Sigmoid colon (tissue), 4 donors: ENCODE data around the gene NEUROG1.

Source experiments
- EP300 ChIP-seq, 4 donors: sonication (generic); formaldehyde crosslinking; IDR thresholded peaks; one replicate each; pipeline ENCODE4 v1.6.1; 2017; ENCODE audit warnings: antibody characterized with exemption in 4 of 4
- POLR2A ChIP-seq, 2 donors: fragments of 450-650 bp; IDR thresholded peaks; one replicate each; pipeline ENCODE4 v1.6.1; 2016; ENCODE audit warnings: antibody characterized with exemption in 2 of 2, mild to moderate bottlenecking in 2 of 2, moderate library complexity in 2 of 2

DNA sequence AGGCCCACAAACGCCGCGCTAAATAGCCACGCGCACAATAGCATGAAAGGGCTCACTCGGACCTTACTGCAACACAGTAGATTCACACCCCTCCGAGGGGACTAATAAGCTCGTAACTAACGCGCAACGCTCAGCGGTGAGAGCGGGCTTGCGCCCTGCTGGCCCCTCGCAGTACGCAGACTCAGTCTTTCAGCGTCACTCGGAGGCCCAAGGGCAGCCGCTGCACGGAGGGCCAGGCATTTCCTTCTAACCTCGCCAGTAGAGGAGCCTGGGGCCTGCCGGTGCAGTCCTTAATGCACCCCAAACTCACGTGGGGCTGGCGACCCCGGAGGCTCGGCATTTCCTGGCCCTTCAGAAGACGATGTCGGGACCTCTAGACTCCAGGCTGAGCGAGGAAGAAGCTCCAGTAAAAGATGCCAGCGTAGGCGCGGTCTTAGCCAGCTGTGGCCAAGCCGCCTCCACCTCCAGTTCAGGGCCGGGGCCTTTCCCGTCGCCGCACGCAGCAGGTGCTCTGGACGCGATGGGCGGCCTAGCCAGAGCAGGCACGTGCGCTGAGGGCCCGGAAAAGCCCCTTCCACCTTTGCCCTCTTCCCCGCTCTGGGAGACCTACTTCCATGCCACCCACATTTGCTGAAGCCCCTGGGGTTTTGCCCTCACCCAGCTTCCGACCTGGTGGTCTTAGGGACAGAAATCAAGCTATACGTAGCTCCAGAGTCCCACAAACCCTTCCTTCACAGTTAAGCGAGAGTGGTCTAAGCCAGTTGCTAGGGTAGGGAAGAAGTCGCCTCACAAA is 45.3 kb downstream of the NEUROG1 start:
- no peak for TF ChIP-seq POLR2A (IDR thresholded peaks at IDR 0.05)
- TF ChIP-seq EP300 (IDR thresholded peaks at IDR 0.05) = no peak
